Osteoblast (primary cell): Measurements from ENCODE around the gene DCBLD2. TPM values are rescaled to one million over a fixed set of nuclear protein-coding genes. Genes with fewer than 3 reads are reported as not detected.

Experiments
- DNase-seq: peaks from one replicate; pipeline ENCODE4 v3.0.0; 2011; ENCODE audit warnings: low spot score, mixed read lengths; ENCODE audit not compliant: insufficient read length; ENCODE audit errors: missing footprints
- H2AFZ ChIP-seq: 2 replicates; pipeline ENCODE4 v1.6.0; 2011; ENCODE audit warnings: mild to moderate bottlenecking, low read length
- H3K27ac ChIP-seq: 2 replicates; pipeline ENCODE4 v1.5.1; 2011; ENCODE audit warnings: mild to moderate bottlenecking, low read depth, low read length, moderate library complexity
- H3K27me3 ChIP-seq: 2 replicates; pipeline ENCODE4 v1.6.0; 2012; ENCODE audit warnings: mild to moderate bottlenecking, control low read depth, inconsistent platforms, low read length, moderate library complexity; ENCODE audit not compliant: insufficient read depth
- H3K36me3 ChIP-seq: 2 replicates; pipeline ENCODE4 v1.5.1; 2011; ENCODE audit warnings: mild to moderate bottlenecking, low read length, control low read depth, moderate library complexity; ENCODE audit not compliant: insufficient read depth
- H3K4me1 ChIP-seq: 2 replicates; pipeline ENCODE4 v1.5.1; 2011; ENCODE audit warnings: mild to moderate bottlenecking, low read length, control low read depth, moderate library complexity; ENCODE audit not compliant: insufficient read depth
- H3K4me2 ChIP-seq: 2 replicates; pipeline ENCODE4 v1.6.0; 2011; ENCODE audit warnings: mild to moderate bottlenecking, low read length; ENCODE audit not compliant: insufficient read depth
- H3K4me3 ChIP-seq: fragments of 200-600 bp; sonication (generic); 3 replicates; pipeline ENCODE4 v1.5.1; 2012; ENCODE audit warnings: mild to moderate bottlenecking, low read length, inconsistent platforms; ENCODE audit not compliant: insufficient read depth
- H3K79me2 ChIP-seq: 2 replicates; pipeline ENCODE4 v1.6.0; 2012; ENCODE audit warnings: mild to moderate bottlenecking, low read length, control low read depth, inconsistent platforms; ENCODE audit not compliant: insufficient read depth
- H3K9me3 ChIP-seq: 2 replicates; pipeline ENCODE4 v1.5.1; 2011; ENCODE audit warnings: low read depth, low read length, control low read depth
- H4K20me1 ChIP-seq: 2 replicates; pipeline ENCODE4 v1.6.0; 2012; ENCODE audit warnings: mild to moderate bottlenecking, low read length, control low read depth; ENCODE audit not compliant: insufficient read depth
- total RNA-seq: library from RNA; depleted of rRNA; stranded (reverse); fragments of >200 nt; gene quantifications from 2 replicates; pipeline ENCODE4 v1.2.3, GENCODE V29; 2012
- TF ChIP-seq, protein P1 (sequence below): IDR thresholded peaks from 2 replicates; pipeline ENCODE4 v1.5.1; 2011; ENCODE audit warnings: mild to moderate bottlenecking, low read depth, low read length, moderate library complexity; ENCODE audit errors: extremely low read depth

Gene DCBLD2
- total RNA-seq, 1 donor: 187 TPM

- peaks cover 63% of the 10 kb centered on the region for H4K20me1 ChIP-seq
- H3K79me2 ChIP-seq: peaks cover 93% of the 10 kb centered on the region
- peaks cover 39% of the 10 kb centered on the region for H3K4me1 ChIP-seq
- TF ChIP-seq, protein P1, sequence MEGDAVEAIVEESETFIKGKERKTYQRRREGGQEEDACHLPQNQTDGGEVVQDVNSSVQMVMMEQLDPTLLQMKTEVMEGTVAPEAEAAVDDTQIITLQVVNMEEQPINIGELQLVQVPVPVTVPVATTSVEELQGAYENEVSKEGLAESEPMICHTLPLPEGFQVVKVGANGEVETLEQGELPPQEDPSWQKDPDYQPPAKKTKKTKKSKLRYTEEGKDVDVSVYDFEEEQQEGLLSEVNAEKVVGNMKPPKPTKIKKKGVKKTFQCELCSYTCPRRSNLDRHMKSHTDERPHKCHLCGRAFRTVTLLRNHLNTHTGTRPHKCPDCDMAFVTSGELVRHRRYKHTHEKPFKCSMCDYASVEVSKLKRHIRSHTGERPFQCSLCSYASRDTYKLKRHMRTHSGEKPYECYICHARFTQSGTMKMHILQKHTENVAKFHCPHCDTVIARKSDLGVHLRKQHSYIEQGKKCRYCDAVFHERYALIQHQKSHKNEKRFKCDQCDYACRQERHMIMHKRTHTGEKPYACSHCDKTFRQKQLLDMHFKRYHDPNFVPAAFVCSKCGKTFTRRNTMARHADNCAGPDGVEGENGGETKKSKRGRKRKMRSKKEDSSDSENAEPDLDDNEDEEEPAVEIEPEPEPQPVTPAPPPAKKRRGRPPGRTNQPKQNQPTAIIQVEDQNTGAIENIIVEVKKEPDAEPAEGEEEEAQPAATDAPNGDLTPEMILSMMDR: no peak
- peak overlapping the region; percentile 88 for H3K4me2 ChIP-seq
- no peaks in the 10 kb centered on the region for H3K27me3 ChIP-seq
- no peak overlapping the region for H2AFZ ChIP-seq
- peaks cover 22% of the 10 kb centered on the region for H3K36me3 ChIP-seq
- peak overlapping the region; percentile 94 for H3K4me3 ChIP-seq
- no peak for DNase-seq
- H3K27ac ChIP-seq: peak overlapping the region; percentile 14
- H3K9me3 ChIP-seq: no peaks in the 10 kb centered on the region
These were observed 3.8 kb downstream of the DCBLD2 start for GRCh38 chr3:98897701-98898100.

GRCh38 chr3:98894791-98895576 is 6.5 kb downstream of the DCBLD2 start:
- Histone ChIP-seq H3K27ac (peak overlapping the region; percentile 43), H3K4me2 (peak overlapping the region; percentile 88), H4K20me1 (peaks cover 82% of the 10 kb centered on the region), H3K9me3 (no peaks in the 10 kb centered on the region), H3K36me3 (peaks cover 24% of the 10 kb centered on the region), H3K79me2 (peaks cover 100% of the 10 kb centered on the region), H3K4me1 (peaks cover 58% of the 10 kb centered on the region), H2AFZ (no peak overlapping the region), H3K27me3 (no peaks in the 10 kb centered on the region), H3K4me3 (peak overlapping the region; percentile 41)
- TF ChIP-seq, protein P1: no peak
- DNase-seq: no peak

- peak overlapping the region; percentile 43 for H3K27ac ChIP-seq
- H4K20me1 ChIP-seq: peaks cover 88% of the 10 kb centered on the region
- peaks cover 70% of the 10 kb centered on the region for H3K4me1 ChIP-seq
These were observed 7.8 kb downstream of the DCBLD2 start for GRCh38 chr3:98893740-98894139.

GRCh38 chr3:98892263-98892662 is 9.2 kb downstream of the DCBLD2 start:
- peak overlapping the region; percentile 88 for H3K4me2 ChIP-seq
- peak overlapping the region; percentile 31 for H3K4me3 ChIP-seq
- H3K4me1 ChIP-seq: peaks cover 84% of the 10 kb centered on the region
- no peak for DNase-seq
- peaks cover 94% of the 10 kb centered on the region for H4K20me1 ChIP-seq
- H2AFZ ChIP-seq: no peak overlapping the region
- peaks cover 26% of the 10 kb centered on the region for H3K36me3 ChIP-seq
- H3K27ac ChIP-seq: peak overlapping the region; percentile 25
- peaks cover 100% of the 10 kb centered on the region for H3K79me2 ChIP-seq
- no peaks in the 10 kb centered on the region for H3K27me3 ChIP-seq
- TF ChIP-seq, protein P1: no peak
- H3K9me3 ChIP-seq: no peaks in the 10 kb centered on the region

More at GRCh38 chr3:98893740-98894139, 7.8 kb downstream of the DCBLD2 start:
- Histone ChIP-seq H3K79me2 (peaks cover 100% of the 10 kb centered on the region), H3K27me3 (no peaks in the 10 kb centered on the region), H3K4me2 (peak overlapping the region; percentile 88), H3K4me3 (peak overlapping the region; percentile 41), H2AFZ (no peak overlapping the region), H3K9me3 (no peaks in the 10 kb centered on the region), H3K36me3 (peaks cover 18% of the 10 kb centered on the region)
- TF ChIP-seq, protein P1: no peak
- peak; percentile 34 for DNase-seq
